Liver (tissue), 3 donors: ENCODE measurements around the gene ZNF195.

Experiments used
- SP1 ChIP-seq: IDR thresholded peaks from 2 replicates; pipeline ENCODE4 v1.6.1; 2018; ENCODE audit warnings: antibody characterized with exemption, mild to moderate bottlenecking
- TF ChIP-seq, protein P1 (sequence below): fragments of 150-350 bp; IDR thresholded peaks from 2 replicates; pipeline ENCODE4 v1.5.1; 2017; ENCODE audit warnings: improper control_type of control experiment, low read depth, low read length; ENCODE audit not compliant: missing input control
- TF ChIP-seq, protein P2 (sequence below): IDR thresholded peaks from 2 replicates; pipeline ENCODE4 v1.6.1; 2016; ENCODE audit warnings: antibody characterized with exemption
- TF ChIP-seq, protein P3 (sequence below): IDR thresholded peaks from 2 replicates; pipeline ENCODE4 v1.6.1; 2016; ENCODE audit warnings: antibody characterized with exemption, mild to moderate bottlenecking
- donor health status: healthy.
- donor health status: healthy.

DNA sequence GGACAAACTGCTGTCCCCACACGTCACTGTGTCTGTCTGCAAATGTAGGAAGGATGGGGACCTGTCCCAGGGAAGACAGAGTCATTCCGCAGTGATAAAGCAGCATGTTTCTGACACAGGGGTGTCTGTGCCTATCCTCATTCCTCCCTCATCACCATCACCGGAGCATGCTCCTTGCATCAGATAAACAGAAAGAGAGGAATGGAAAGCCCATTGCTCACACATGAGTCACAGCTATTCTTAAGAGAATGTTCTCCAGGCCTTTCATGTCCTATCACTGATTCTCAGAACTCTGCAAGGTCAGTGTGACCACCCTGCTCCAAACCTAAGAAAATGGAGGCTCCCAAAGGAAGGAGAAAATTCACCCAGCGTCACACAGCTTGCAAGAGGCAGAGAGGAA lies 38.9 kb downstream of the ZNF195 start:
- TF ChIP-seq, protein P1, sequence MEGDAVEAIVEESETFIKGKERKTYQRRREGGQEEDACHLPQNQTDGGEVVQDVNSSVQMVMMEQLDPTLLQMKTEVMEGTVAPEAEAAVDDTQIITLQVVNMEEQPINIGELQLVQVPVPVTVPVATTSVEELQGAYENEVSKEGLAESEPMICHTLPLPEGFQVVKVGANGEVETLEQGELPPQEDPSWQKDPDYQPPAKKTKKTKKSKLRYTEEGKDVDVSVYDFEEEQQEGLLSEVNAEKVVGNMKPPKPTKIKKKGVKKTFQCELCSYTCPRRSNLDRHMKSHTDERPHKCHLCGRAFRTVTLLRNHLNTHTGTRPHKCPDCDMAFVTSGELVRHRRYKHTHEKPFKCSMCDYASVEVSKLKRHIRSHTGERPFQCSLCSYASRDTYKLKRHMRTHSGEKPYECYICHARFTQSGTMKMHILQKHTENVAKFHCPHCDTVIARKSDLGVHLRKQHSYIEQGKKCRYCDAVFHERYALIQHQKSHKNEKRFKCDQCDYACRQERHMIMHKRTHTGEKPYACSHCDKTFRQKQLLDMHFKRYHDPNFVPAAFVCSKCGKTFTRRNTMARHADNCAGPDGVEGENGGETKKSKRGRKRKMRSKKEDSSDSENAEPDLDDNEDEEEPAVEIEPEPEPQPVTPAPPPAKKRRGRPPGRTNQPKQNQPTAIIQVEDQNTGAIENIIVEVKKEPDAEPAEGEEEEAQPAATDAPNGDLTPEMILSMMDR: no peak
- TF ChIP-seq, protein P2, sequence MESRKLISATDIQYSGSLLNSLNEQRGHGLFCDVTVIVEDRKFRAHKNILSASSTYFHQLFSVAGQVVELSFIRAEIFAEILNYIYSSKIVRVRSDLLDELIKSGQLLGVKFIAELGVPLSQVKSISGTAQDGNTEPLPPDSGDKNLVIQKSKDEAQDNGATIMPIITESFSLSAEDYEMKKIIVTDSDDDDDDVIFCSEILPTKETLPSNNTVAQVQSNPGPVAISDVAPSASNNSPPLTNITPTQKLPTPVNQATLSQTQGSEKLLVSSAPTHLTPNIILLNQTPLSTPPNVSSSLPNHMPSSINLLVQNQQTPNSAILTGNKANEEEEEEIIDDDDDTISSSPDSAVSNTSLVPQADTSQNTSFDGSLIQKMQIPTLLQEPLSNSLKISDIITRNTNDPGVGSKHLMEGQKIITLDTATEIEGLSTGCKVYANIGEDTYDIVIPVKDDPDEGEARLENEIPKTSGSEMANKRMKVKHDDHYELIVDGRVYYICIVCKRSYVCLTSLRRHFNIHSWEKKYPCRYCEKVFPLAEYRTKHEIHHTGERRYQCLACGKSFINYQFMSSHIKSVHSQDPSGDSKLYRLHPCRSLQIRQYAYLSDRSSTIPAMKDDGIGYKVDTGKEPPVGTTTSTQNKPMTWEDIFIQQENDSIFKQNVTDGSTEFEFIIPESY: no peak
- TF ChIP-seq SP1: no peak
- TF ChIP-seq, protein P3, sequence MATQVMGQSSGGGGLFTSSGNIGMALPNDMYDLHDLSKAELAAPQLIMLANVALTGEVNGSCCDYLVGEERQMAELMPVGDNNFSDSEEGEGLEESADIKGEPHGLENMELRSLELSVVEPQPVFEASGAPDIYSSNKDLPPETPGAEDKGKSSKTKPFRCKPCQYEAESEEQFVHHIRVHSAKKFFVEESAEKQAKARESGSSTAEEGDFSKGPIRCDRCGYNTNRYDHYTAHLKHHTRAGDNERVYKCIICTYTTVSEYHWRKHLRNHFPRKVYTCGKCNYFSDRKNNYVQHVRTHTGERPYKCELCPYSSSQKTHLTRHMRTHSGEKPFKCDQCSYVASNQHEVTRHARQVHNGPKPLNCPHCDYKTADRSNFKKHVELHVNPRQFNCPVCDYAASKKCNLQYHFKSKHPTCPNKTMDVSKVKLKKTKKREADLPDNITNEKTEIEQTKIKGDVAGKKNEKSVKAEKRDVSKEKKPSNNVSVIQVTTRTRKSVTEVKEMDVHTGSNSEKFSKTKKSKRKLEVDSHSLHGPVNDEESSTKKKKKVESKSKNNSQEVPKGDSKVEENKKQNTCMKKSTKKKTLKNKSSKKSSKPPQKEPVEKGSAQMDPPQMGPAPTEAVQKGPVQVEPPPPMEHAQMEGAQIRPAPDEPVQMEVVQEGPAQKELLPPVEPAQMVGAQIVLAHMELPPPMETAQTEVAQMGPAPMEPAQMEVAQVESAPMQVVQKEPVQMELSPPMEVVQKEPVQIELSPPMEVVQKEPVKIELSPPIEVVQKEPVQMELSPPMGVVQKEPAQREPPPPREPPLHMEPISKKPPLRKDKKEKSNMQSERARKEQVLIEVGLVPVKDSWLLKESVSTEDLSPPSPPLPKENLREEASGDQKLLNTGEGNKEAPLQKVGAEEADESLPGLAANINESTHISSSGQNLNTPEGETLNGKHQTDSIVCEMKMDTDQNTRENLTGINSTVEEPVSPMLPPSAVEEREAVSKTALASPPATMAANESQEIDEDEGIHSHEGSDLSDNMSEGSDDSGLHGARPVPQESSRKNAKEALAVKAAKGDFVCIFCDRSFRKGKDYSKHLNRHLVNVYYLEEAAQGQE: no peak
